NCI-H460 (cell line): ENCODE measurements around the gene ROCK1. TPM values are rescaled to one million over a fixed set of nuclear protein-coding genes. Genes with fewer than 3 reads are reported as not detected.
A peak's percentile ranks its signal among the peaks of the same experiment; 100 is the strongest.
"Not testable (repeated sequence)": the region's sequence is repeated elsewhere in the genome, so short reads cannot be mapped to it uniquely, and the experiment has no call there.

Source experiments
- DNase-seq: peaks from one replicate; pipeline ENCODE4 v3.0.0-alpha.2; 2016; ENCODE audit warnings: low read depth; ENCODE audit errors: extremely low read depth
- total RNA-seq: library from RNA; depleted of rRNA; stranded (reverse); fragments of >200 nt; shearing (Covaris generic); gene quantifications from 2 replicates; pipeline ENCODE4 v1.2.3, GENCODE V29; 2014

The ROCK1 gene
- total RNA-seq, 1 experiment from 2014 or later = 24.1 TPM

GRCh38 chr18:21056545-21056944 is 55.1 kb downstream of the ROCK1 start:
- no peak for DNase-seq

DNA sequence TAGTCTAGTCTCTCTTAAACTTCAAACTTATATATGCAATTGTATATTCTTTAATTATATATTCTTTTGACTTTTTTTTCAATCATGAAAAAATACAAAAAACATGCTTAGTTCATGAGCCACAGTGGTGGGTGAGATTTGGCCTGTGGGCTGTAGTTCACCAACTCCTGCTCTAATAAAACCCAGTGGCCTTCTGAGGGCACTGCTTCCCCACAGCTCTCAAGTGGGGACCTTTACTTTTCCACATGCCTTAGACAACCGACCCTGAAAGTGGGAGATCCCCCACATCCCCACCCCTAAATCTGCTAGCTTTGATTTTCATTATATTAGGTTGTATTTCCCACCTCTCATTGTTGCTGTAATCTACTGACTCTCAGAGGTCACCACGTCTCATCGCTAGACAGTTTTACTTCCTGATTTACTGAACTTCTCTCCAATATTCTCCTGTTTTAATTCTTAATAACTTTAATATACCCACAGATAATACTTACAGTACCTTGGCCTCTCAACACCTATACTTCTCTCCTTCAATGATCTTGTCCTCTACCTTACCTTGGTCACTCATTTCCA is 57.3 kb downstream of the ROCK1 start:
- no peak for DNase-seq

GRCh38 chr18:21053127-21053526 is 58.5 kb downstream of the ROCK1 start:
- no peak for DNase-seq

DNA sequence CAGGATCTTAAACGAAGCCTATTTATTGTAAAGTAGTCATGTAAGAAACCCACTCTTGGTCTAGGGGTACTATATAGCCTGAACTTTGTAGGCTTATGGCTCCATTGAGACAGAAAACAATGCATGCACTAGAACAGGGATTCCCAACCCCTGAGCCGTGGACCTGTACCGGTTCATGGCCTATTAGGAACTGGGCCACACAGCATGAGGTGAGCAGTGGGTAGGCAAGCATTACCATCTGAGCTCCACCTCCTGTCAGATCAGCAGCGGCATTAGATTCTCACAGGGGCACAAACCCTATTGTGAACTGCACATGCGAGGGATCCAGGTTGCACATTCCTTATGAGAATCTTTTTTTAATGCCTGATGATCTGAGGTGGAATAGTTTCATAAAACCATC is 59.2 kb downstream of the ROCK1 start:
- DNase-seq = no peak

DNA sequence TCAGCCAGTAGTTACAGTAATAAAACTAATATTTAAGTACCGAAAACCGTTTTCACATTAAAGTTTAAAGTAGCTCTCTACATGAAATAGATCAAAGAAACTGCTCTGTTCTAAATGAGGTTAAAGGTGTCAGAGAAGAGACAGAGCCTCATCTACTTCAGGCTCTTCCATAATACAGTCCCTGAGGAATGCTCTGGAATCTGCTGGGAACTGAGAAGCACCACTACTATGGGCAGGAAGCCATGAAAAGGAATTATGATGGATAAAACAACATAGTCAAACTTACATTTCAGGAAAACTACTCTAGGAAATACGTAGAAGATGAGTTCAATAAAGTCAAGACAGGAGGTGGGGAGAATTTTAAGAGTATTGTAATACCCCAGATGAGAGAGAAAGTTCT is 60.0 kb downstream of the ROCK1 start:
- DNase-seq = no peak

GRCh38 chr18:21049306-21049705 is 62.3 kb downstream of the ROCK1 start:
- DNase-seq = no peak

GRCh38 chr18:21047126-21047525 is 64.5 kb downstream of the ROCK1 start:
- DNase-seq = no peak

- no peak for DNase-seq
These were observed 71.1 kb downstream of the ROCK1 start for GRCh38 chr18:21040466-21040865.

DNA sequence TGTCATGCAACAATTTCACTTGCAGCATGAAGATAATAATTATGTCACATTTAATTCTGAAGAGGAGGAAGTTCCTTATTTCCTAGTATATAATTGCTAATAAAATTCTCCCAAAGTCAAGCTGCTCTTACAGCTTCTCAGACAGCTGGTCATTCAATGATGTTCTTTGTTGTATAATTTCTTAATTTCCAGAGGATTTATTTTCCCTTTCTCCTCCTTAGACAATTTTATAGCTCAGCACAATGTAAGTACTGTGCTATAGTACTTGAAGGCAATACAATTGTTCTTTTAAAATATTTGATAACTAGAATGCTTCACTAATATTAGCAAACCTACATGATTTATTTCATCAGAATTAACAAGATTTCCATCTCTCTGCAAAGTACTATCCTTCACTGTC is 73.4 kb downstream of the ROCK1 start:
- DNase-seq = no peak

GRCh38 chr18:21031845-21032244 is 79.8 kb downstream of the ROCK1 start:
- DNase-seq = no peak

GRCh38 chr18:21018257-21018656 is 93.4 kb downstream of the ROCK1 start:
- not testable (repeated sequence) for DNase-seq

- DNase-seq = no peak
These were observed 99.3 kb downstream of the ROCK1 start for GRCh38 chr18:21012308-21012707.

- DNase-seq = no peak
These were observed 106.9 kb downstream of the ROCK1 start for GRCh38 chr18:21004726-21005125.

DNA sequence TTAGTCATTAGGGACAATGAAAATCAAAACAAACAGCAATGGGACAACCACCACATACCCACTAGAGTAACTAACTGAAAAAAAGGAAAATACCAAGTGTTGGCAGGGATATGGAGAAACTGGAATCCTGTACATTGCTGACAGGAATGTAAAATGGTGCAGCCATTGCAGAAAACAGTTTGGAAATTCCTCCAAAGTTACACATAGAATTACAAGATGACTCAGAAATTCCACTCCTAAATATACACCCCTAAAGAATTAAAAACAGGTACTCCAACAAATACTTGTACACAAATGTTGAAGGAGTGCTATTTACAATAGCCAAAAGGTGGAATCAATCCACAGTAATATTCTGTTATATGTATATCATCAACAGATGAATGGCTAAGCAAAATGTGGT is 110.9 kb downstream of the ROCK1 start:
- no peak for DNase-seq

- DNase-seq = no peak
These were observed 114.2 kb downstream of the ROCK1 start for GRCh38 chr18:20997371-20997770.

- no peak for DNase-seq
These were observed 115.2 kb downstream of the ROCK1 start for GRCh38 chr18:20996418-20996817.

DNA sequence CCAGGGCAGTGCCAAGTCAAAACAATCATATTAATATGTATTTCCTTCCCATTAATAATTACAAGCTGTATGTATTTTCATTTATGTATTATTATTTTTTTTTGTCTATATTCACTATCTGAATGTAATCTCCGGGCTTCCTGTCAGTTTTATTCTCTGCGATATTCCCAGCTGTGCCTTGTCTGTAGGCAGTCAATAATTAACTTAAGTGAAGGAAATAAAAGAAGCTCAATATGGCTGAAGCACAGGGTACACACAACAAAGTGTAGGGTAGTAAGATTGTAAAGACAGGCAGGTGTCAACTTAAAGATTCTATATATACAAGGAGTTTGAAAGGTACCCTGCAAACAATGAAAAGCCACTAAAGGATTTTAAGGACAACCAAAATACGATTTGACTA is 122.9 kb downstream of the ROCK1 start:
- no peak for DNase-seq

DNA sequence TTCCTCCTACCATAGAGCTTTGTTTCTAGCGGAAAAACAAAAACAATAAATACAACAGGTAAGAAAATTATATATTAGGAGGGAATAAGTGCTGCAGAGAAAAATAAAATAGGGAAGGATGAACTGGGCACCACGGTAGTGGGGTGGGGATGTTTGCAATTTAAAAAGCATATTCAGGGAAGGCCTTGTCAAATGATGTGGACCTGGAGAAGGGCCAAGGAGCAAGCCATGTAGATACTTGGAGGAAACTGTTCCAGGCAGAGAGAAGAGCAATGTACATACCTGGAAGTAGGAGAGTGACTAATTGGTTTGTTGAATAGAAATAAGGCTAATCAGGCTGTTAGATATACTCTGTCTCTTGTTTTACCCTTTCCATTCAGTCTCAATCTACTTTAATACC is 136.5 kb downstream of the ROCK1 start:
- no peak for DNase-seq

DNA sequence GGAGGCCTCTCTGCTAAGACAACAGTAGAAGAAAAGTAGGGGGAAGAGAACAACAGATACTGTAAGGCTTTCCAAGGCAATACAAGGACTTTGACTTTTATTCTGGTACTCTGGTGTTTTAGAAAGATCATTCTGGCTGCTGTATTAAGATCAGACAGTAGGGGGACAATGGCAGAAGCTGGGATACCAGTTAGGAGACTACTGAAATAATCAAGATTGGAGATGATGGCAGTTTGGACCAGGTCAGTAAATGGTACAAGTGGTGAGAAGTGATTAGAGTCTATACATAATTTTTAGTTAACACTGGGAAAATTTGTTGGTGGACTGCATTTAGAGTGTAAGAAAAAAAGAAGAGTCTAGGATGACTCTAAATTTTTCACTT is 139.7 kb downstream of the ROCK1 start:
- DNase-seq = peak; percentile 14

- DNase-seq = no peak
These were observed 144.8 kb downstream of the ROCK1 start for GRCh38 chr18:20966795-20967194.

GRCh38 chr18:20963027-20963426 is 148.6 kb downstream of the ROCK1 start:
- DNase-seq = no peak

DNA sequence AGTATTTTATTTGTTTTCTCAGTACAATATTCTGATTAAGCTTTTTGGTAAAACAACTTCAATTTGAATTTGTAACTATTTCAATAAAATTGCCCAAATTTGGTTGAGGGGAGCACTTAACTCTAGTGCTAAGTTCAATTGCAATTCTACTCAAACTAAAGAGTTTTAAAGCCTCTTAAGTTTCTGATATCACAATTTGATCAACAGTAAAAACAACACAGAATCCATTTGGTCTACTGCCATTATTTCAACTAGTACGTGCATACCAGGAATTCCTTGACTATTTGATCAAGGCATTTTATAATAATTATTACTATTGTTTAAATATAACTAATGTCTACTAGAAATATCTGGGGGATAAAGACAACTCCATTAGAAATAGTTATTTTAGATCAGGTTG is 150.9 kb downstream of the ROCK1 start:
- DNase-seq = no peak

DNA sequence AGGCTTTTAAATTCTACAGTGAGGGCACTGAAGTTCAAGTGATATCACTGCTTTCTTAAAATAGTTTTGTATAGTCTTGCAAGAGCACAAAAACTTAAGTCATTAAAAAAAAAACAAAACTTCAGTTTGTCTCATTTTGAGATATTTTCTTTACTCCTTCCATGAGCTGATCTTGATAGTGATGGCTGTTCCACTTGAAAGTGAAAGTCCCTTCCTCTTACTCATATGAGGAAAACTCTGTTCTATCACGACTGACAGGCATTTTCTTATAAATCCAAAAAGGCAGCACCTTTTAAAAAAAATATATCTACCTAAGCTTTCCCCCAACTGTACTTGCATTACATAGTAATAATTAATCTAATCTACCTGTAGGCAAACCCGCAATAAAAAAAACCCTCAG is 160.8 kb downstream of the ROCK1 start:
- DNase-seq = not testable (repeated sequence)
